ENCODE measurements around the gene TRAF3. TPM values are rescaled to one million over a fixed set of nuclear protein-coding genes. Genes with fewer than 3 reads are reported as not detected.
"Not testable (repeated sequence)": the region's sequence is repeated elsewhere in the genome, so short reads cannot be mapped to it uniquely, and the experiment has no call there.

Gene TRAF3
- total RNA-seq, 1 experiment from 2014 or later, result 11.2 TPM

- TF ChIP-seq ZNF219 (CRISPR knock-in tag; IDR thresholded peaks at IDR 0.05; ENCODE audit: borderline replicate concordance), result no peak
- TF ChIP-seq ZNF396 (CRISPR knock-in tag; IDR thresholded peaks at IDR 0.05; ENCODE audit: borderline replicate concordance), result no peak
- no peak for TF ChIP-seq ZNF416 (CRISPR knock-in tag; IDR thresholded peaks at IDR 0.05)
Observed at GRCh38 chr14:102863381-102863780, 86.1 kb downstream of the TRAF3 start (continued).

GRCh38 chr14:102865916-102866315 is 88.7 kb downstream of the TRAF3 start:
- H3K36me3 Mint-ChIP-seq; H3K27ac Mint-ChIP-seq; ATAC-seq; H3K4me3 Mint-ChIP-seq; H3K27me3 Mint-ChIP-seq (ENCODE audit: low read depth); H3K9me3 Mint-ChIP-seq; POLR2A ChIA-PET; H3K4me1 Mint-ChIP-seq; CTCF ChIA-PET; DNase-seq (ENCODE audit: low spot score): not testable (repeated sequence)

- no peaks in the 10 kb centered on the region for H3K9me3 Mint-ChIP-seq
- ChIA-PET POLR2A (no interaction called here), CTCF (interaction anchor here (2.2 kb wide), 1 partner anchor 12 kb away, joined by 7 read pairs; no protein-coding TSS in a partner anchor)
- H3K4me1 Mint-ChIP-seq, result peaks cover 5% of the 10 kb centered on the region; the same call in 1 of the 2 replicates
- H3K27me3 Mint-ChIP-seq (ENCODE audit: low read depth), result no peaks in the 10 kb centered on the region; the same call in 1 of the 2 replicates
- DNase-seq (ENCODE audit: low spot score) (no peak), ATAC-seq (peak; percentile 56)
- no peak for TF ChIP-seq RELA (CRISPR knock-in tag; IDR thresholded peaks at IDR 0.05; ENCODE audit: borderline replicate concordance)
- no peak for TF ChIP-seq ZBTB21 (CRISPR knock-in tag; IDR thresholded peaks at IDR 0.05; ENCODE audit: borderline replicate concordance)
- TF ChIP-seq CBFB (CRISPR knock-in tag; IDR thresholded peaks at IDR 0.05; ENCODE audit: low read depth), result no peak
- no peak for TF ChIP-seq IRF2 (CRISPR knock-in tag; IDR thresholded peaks at IDR 0.05; ENCODE audit: borderline replicate concordance, low read depth)
- TF ChIP-seq NR3C1 (CRISPR knock-in tag; conservative IDR thresholded peaks at IDR 0.05; ENCODE audit: low read depth), result no peak
- no peak for TF ChIP-seq ZNF512 (CRISPR knock-in tag; IDR thresholded peaks at IDR 0.05; ENCODE audit: borderline replicate concordance)
- no peak for TF ChIP-seq TP53 (CRISPR knock-in tag; IDR thresholded peaks at IDR 0.05)
- no peak for TF ChIP-seq CREB1 (CRISPR knock-in tag; IDR thresholded peaks at IDR 0.05)
- no peak for TF ChIP-seq ELF4 (CRISPR knock-in tag; IDR thresholded peaks at IDR 0.05; ENCODE audit: low read depth)
- no peak for TF ChIP-seq NR2C2 (CRISPR knock-in tag; IDR thresholded peaks at IDR 0.05)
- TF ChIP-seq GABPB1 (CRISPR knock-in tag; IDR thresholded peaks at IDR 0.05), result no peak
- TF ChIP-seq ESRRA (CRISPR knock-in tag; IDR thresholded peaks at IDR 0.05; ENCODE audit: borderline replicate concordance), result no peak
- TF ChIP-seq PRRX2 (CRISPR knock-in tag; IDR thresholded peaks at IDR 0.05), result no peak
- no peak for TF ChIP-seq ZNF416 (CRISPR knock-in tag; IDR thresholded peaks at IDR 0.05)
- 0 out of 2 replicates have a peak overlapping the region, but pooled peaks have one; percentile 46 for H3K27ac Mint-ChIP-seq
- H3K36me3 Mint-ChIP-seq, result no peaks in the 10 kb centered on the region
- no peak overlapping the region for H3K4me3 Mint-ChIP-seq
Observed at GRCh38 chr14:102866982-102867761, 89.9 kb downstream of the TRAF3 start.

GRCh38 chr14:102867826-102868580 is 90.8 kb downstream of the TRAF3 start:
- ATAC-seq (no peak), DNase-seq (ENCODE audit: low spot score) (no peak)
- Mint-ChIP-seq H3K4me1 (peaks cover 5% of the 10 kb centered on the region; the same call in 1 of the 2 replicates), H3K9me3 (no peaks in the 10 kb centered on the region), H3K36me3 (no peaks in the 10 kb centered on the region), H3K27me3 (ENCODE audit: low read depth) (no peaks in the 10 kb centered on the region; the same call in 1 of the 2 replicates), H3K4me3 (no peak overlapping the region), H3K27ac (no peak overlapping the region)
- CTCF ChIA-PET, result interaction anchor here (2.2 kb wide), 1 partner anchor 11 kb away, joined by 7 read pairs; no protein-coding TSS in a partner anchor
- POLR2A ChIA-PET, result no interaction called here
- TF ChIP-seq STAT6 (CRISPR knock-in tag; conservative IDR thresholded peaks at IDR 0.05; ENCODE audit: low read depth) (no peak), MXD4 (CRISPR knock-in tag; IDR thresholded peaks at IDR 0.05; ENCODE audit: borderline replicate concordance) (no peak), NR2C2 (CRISPR knock-in tag; IDR thresholded peaks at IDR 0.05) (no peak), FOXP1 (CRISPR knock-in tag; IDR thresholded peaks at IDR 0.05; ENCODE audit: borderline replicate concordance) (no peak), CBFB (CRISPR knock-in tag; IDR thresholded peaks at IDR 0.05; ENCODE audit: low read depth) (no peak), ZNF138 (CRISPR knock-in tag; conservative IDR thresholded peaks at IDR 0.05) (no peak), USF1 (CRISPR knock-in tag; IDR thresholded peaks at IDR 0.05) (no peak), PREB (CRISPR knock-in tag; IDR thresholded peaks at IDR 0.05; ENCODE audit: borderline replicate concordance) (no peak)

Measured in WTC11 (cell line).